Measurements from ENCODE around the gene RTN4RL2. TPM values are rescaled to one million over a fixed set of nuclear protein-coding genes. Genes with fewer than 3 reads are reported as not detected.

Gene RTN4RL2
- total and polyA plus RNA-seq, 10 of the 15 experiments (the other 5 are each of a cell fraction or from before 2014, with no cell fraction given) = 0.14 to 1.1 (median 0.52) TPM; not detected in 4

DNA sequence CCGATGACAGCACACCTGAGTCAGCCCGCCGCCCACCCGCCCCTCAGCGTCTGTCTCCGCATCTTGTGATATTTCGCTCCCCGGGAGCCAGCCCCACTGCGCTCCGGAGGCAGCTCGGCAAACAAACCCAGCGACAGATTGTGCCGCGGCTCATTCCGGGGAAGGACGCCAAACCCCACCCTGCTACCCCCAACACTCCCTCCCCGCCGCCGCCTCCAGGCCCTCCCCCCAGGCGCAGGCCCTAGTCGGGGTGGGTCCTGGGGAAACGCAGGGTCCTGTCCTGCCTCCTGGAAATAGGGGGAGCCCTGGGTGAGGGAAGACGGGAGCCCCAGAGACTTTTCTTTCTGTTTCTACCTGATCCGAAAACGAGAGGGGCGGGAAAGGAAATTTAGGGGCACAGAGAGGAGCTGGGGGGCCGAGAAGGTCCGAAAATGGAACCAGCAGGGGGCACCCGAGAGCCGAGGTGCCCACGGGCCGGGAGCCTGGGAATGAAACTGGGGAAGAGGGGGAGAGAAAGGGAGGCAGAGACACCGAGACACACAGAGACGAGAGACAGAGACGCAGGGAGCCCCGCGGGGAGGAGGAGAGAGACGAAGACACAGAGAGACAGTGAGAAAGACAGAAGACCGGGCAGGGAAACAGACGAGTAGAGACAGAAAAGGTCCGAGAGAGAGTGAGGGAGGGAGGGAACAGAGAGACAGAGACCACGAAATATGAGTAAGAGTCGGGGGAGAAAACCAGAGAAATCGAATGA lies 1.7 kb upstream of the RTN4RL2 start (continued):
- peak; percentile 73 to 76 for TF ChIP-seq IKZF2 (IDR thresholded peaks at IDR 0.05)

- Histone ChIP-seq H4K20me1 (ENCODE audit: control insufficient read depth, insufficient read depth) (0 out of 2 replicates have a peak, but pooled peaks cover 2% of the 10 kb centered on the region), H3K27me3 (replicated peaks in 1 of 2; ENCODE audit: control insufficient read depth in 2 of 2, insufficient read depth in 2 of 2, low read length in 1 of 2) (peaks cover 5 to 10% of the 10 kb centered on the region in 2 experiments), H3K4me2 (ENCODE audit: control insufficient read depth, insufficient read depth) (peak overlapping the region; percentile 92), H3K27ac (ENCODE audit: control insufficient read depth, insufficient read depth) (no peak overlapping the region), H3K4me1 (ENCODE audit: control insufficient read depth, insufficient read depth, low read length) (peaks cover 20% of the 10 kb centered on the region), H2AFZ (ENCODE audit: control insufficient read depth, low read depth, low read length) (peak overlapping the region; percentile 69; the same call in 1 of the 2 replicates), H3K36me3 (ENCODE audit: control insufficient read depth in 2 of 2, insufficient read depth in 2 of 2, low read length in 1 of 2) (no peaks in the 10 kb centered on the region), H3K9ac (ENCODE audit: control insufficient read depth, insufficient read depth, low read length) (no peak overlapping the region; the same call in 1 of the 2 replicates), H3K4me3 (peak overlapping the region; percentile 79), H3K9me3 (replicated peaks; ENCODE audit: control insufficient read depth, insufficient read depth, low read length) (no peaks in the 10 kb centered on the region), H3K79me2 (ENCODE audit: control insufficient read depth, insufficient read depth, low read length) (no peaks in the 10 kb centered on the region)
- ChIA-PET POLR2A (interaction anchor here (1.0 kb wide), 1 partner anchor 32 kb away, joined by 3 read pairs; no protein-coding TSS in a partner anchor), SMC1A (ENCODE audit: uncharacterized antibody, unreplicated experiment) (interaction anchor here (0.7 to 5.1 kb wide), 15 partner anchors 14 to 183 kb away, joined by 3 to 95 read pairs (median 6); partner anchors contain the start of gene UBE2L6), CTCF (interaction anchor here (0.6 to 9.4 kb wide), 36 partner anchors 8 to 341 kb away, joined by 3 to 321 read pairs (median 10); partner anchors contain the start of genes SLC43A1, TIMM10 and UBE2L6), RAD21 (ENCODE audit: unreplicated experiment) (interaction anchor here (0.9 to 3.8 kb wide), 23 partner anchors 11 to 342 kb away, joined by 3 to 79 read pairs (median 6); partner anchors contain the start of gene SLC43A1)
- peak; percentile 44 for ATAC-seq
- intact Hi-C loops (cut with micrococcal nuclease; ENCODE audit: unreplicated experiment) (no loop called here), in situ Hi-C loops (cut with MboI) (no loop called here)
- no peak for TF ChIP-seq PAX5 (IDR thresholded peaks at IDR 0.05; ENCODE audit: borderline replicate concordance, low read depth, low read length)
- no peak for TF ChIP-seq CEBPB (IDR thresholded peaks at IDR 0.05; ENCODE audit: borderline replicate concordance in 1 of 2, low read depth in 2 of 2, low read length in 2 of 2)
- peak; percentile 88 to 92 for TF ChIP-seq BHLHE40 (IDR thresholded peaks at IDR 0.05; ENCODE audit: borderline replicate concordance in 1 of 2, low read depth in 2 of 2, low read length in 1 of 2)
- DNase-seq (ENCODE audit: low read depth, low spot score) = no peak
- peak; percentile 13 for FAIRE-seq
- no TSS peak for BruUV-seq (replicated peaks)
- WGBS (ENCODE audit: insufficient coverage, insufficient replicate concordance, low lambda C conversion rate, missing lambda C conversion rate) = under 1% methylated on average over 60 of the region's 62 CpGs
Observed at GRCh38 chr11:57459164-57460021, 935 bp upstream of the RTN4RL2 start.

Measured in GM12878 (cell line).